Mesendoderm (in vitro differentiated cells): ENCODE data around the gene MAP7D1. TPM values are rescaled to one million over a fixed set of nuclear protein-coding genes. Genes with fewer than 3 reads are reported as not detected.
A peak's percentile ranks its signal among the peaks of the same experiment; 100 is the strongest.

Source experiments
- DNase-seq: peaks from one replicate; pipeline ENCODE4 v3.0.0; 2013
- H2AK5ac ChIP-seq: 2 replicates; pipeline ENCODE4 v1.6.1; 2013; ENCODE audit warnings: low read length, inconsistent platforms
- H2BK120ac ChIP-seq: 2 replicates; pipeline ENCODE4 v1.6.1; 2013; ENCODE audit warnings: low read depth, mild to moderate bottlenecking, low read length, moderate library complexity, mixed read lengths
- H2BK15ac ChIP-seq: replicated peaks from 2 replicates; pipeline ENCODE4 v1.6.1; 2013; ENCODE audit warnings: low read depth, mild to moderate bottlenecking, moderate library complexity
- H2BK5ac ChIP-seq: 2 replicates; pipeline ENCODE4 v1.6.1; 2013; ENCODE audit warnings: low read length, inconsistent platforms
- H3K18ac ChIP-seq: 2 replicates; pipeline ENCODE4 v1.6.1; 2013; ENCODE audit warnings: mild to moderate bottlenecking, low read length, mixed read lengths
- H3K23ac ChIP-seq: one replicate; pipeline ENCODE4 v1.6.1; 2013; ENCODE audit warnings: low read length
- H3K27ac ChIP-seq: 2 replicates; pipeline ENCODE4 v1.5.1; 2013; ENCODE audit warnings: low read depth, mild to moderate bottlenecking, inconsistent platforms, low read length, moderate library complexity
- H3K27me3 ChIP-seq: 2 replicates; pipeline ENCODE4 v1.6.1; 2013; ENCODE audit warnings: low read length, control low read depth, mild to moderate bottlenecking, inconsistent platforms; ENCODE audit not compliant: insufficient read depth, poor library complexity
- H3K36me3 ChIP-seq: 2 replicates; pipeline ENCODE4 v1.6.1; 2013; ENCODE audit warnings: low read length, inconsistent platforms; ENCODE audit not compliant: control insufficient read depth, insufficient read depth
- H3K4ac ChIP-seq: one replicate; pipeline ENCODE4 v1.6.1; 2013; ENCODE audit warnings: low read depth, mild to moderate bottlenecking, low read length, moderate library complexity
- H3K4me1 ChIP-seq: 2 replicates; pipeline ENCODE4 v1.6.1; 2013; ENCODE audit warnings: low read depth, low read length, inconsistent platforms; ENCODE audit not compliant: control insufficient read depth
- H3K4me2 ChIP-seq: 2 replicates; pipeline ENCODE4 v1.6.1; 2013; ENCODE audit warnings: low read length
- H3K4me3 ChIP-seq: 2 replicates; pipeline ENCODE4 v1.5.1; 2013; ENCODE audit warnings: mild to moderate bottlenecking, low read length
- H3K56ac ChIP-seq: one replicate; pipeline ENCODE4 v1.6.1; 2013; ENCODE audit warnings: low read length
- H3K79me1 ChIP-seq: 2 replicates; pipeline ENCODE4 v1.6.1; 2013; ENCODE audit warnings: low read length, inconsistent platforms
- H3K79me2 ChIP-seq: 2 replicates; pipeline ENCODE4 v1.6.1; 2013; ENCODE audit warnings: mild to moderate bottlenecking, low read length; ENCODE audit not compliant: control insufficient read depth, insufficient read depth
- H3K9ac ChIP-seq: 2 replicates; pipeline ENCODE4 v1.6.1; 2013; ENCODE audit warnings: low read length, inconsistent platforms
- H4K5ac ChIP-seq: one replicate; pipeline ENCODE4 v1.6.1; 2013; ENCODE audit warnings: low read length
- H4K8ac ChIP-seq: one replicate; pipeline ENCODE4 v1.6.1; 2013; ENCODE audit warnings: low read depth, mild to moderate bottlenecking, control low read depth, low read length, moderate library complexity
- WGBS: extraction: QIAGEN DNeasy Blood & Tissue Kit; methylation state at CpG from one replicate; pipeline ENCODE4 v1.1.7; 2013; ENCODE audit warnings: low lambda C conversion rate, missing lambda C conversion rate; ENCODE audit not compliant: insufficient coverage; ENCODE audit errors: extremely low coverage; 5-methylcytosine and 5-hydroxymethylcytosine counted together
- polyA plus RNA-seq, 2 experiments: library from polyadenylated mRNA; stranded (reverse); fragments of 200-250 nt; gene quantifications; one replicate each; pipeline ENCODE4 v1.2.3, GENCODE V29; 2013

The MAP7D1 gene
- 38.9 TPM for polyA plus RNA-seq (2013, experiment 1 of 2)
- polyA plus RNA-seq (2013, experiment 2 of 2): 40.0 TPM

GRCh38 chr1:36155408-36156328 lies at the start of gene MAP7D1:
TSS of gene MAP7D1 (plus strand) at chr1:36156160. CDS start at chr1:36156418, 258 bp downstream.
- Histone ChIP-seq H2BK15ac (no peak within 1 kb of the TSS), H3K27me3 (no peaks in the 10 kb centered on the region), H3K4me2 (peak within 1 kb of the TSS; percentile 90), H3K79me1 (peaks cover 21% of the 10 kb centered on the region), H3K56ac (peak within 1 kb of the TSS; percentile 95), H3K9ac (peak within 1 kb of the TSS; percentile 95), H2AK5ac (peak within 1 kb of the TSS; percentile 9), H3K18ac (peak within 1 kb of the TSS; percentile 98), H4K8ac (no peak within 1 kb of the TSS), H2BK5ac (peak within 1 kb of the TSS; percentile 54), H3K4me3 (peak within 1 kb of the TSS; percentile 64), H3K23ac (peak within 1 kb of the TSS; percentile 84), H2BK120ac (peak within 1 kb of the TSS; percentile 93), H3K4ac (peak within 1 kb of the TSS; percentile 99), H3K36me3 (peaks cover 2% of the 10 kb centered on the region), H4K5ac (no peak within 1 kb of the TSS), H3K4me1 (peaks cover 21% of the 10 kb centered on the region), H3K27ac (peak within 1 kb of the TSS; percentile 89), H3K79me2 (peaks cover 33% of the 10 kb centered on the region)
- WGBS: no CpG with 5 or more reads among the region's 88 CpGs
- DNase-seq: peak; percentile 82

DNA sequence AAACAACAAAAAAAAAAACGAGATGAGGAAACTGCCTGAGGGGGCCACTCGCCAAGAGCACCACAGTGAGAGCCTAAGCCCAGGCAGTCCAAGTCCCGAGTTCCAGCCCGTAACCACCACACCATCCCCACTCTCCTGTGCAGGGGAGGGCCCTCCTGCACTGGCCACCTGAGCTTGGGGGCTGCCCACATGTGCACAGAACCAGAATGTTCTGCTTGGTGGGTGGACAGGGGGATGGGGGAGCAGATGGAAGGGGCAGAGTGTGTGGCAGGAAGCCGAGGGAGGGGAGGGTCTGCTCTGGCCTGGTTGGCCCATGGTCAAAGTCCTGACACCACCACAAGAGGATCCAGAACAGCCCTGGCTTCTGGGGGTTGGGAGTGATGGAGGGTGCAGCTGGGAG lies 49.7 kb upstream of the MAP7D1 start:
- Histone ChIP-seq H3K9ac (no peak overlapping the region), H4K5ac (no peak overlapping the region), H3K4me2 (no peak overlapping the region), H3K27me3 (no peaks in the 10 kb centered on the region), H3K4ac (no peak overlapping the region), H3K36me3 (no peaks in the 10 kb centered on the region), H2BK15ac (no peak overlapping the region), H4K8ac (no peak overlapping the region), H2AK5ac (no peak overlapping the region), H2BK5ac (no peak overlapping the region), H3K4me1 (no peaks in the 10 kb centered on the region), H3K4me3 (no peak overlapping the region), H3K79me2 (no peaks in the 10 kb centered on the region), H3K27ac (no peak overlapping the region), H2BK120ac (no peak overlapping the region), H3K56ac (no peak overlapping the region), H3K23ac (no peak overlapping the region), H3K79me1 (no peaks in the 10 kb centered on the region), H3K18ac (no peak overlapping the region)
- no peak for DNase-seq
- WGBS: no CpG with 5 or more reads among the region's 5 CpGs

DNA sequence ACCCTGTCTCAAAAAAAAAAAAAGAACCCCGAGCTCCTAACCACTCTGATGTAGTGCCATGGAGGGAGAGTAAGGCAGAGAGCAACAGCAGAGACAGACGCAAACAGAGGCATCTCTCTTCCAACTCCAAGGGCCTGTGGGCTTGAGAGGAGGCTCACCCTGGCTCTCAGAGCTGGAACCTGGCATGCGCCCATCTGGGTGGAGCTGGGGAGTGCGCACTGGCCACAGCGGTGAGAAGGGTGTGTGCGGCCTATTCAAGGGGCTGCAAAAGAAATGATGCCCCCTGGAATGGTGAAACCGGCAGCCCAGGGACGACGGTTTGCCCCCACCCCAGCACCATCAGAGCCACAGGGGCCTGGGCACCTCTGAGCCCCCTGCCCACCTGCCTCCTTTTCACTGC lies 48.6 kb upstream of the MAP7D1 start:
- Histone ChIP-seq H3K4ac (no peak overlapping the region), H2BK5ac (no peak overlapping the region), H2BK120ac (no peak overlapping the region), H4K8ac (no peak overlapping the region), H3K4me3 (no peak overlapping the region), H2BK15ac (no peak overlapping the region), H3K27me3 (no peaks in the 10 kb centered on the region), H3K23ac (no peak overlapping the region), H3K56ac (no peak overlapping the region), H3K4me1 (no peaks in the 10 kb centered on the region), H3K18ac (no peak overlapping the region), H3K79me2 (no peaks in the 10 kb centered on the region), H3K79me1 (no peaks in the 10 kb centered on the region), H2AK5ac (no peak overlapping the region), H3K36me3 (no peaks in the 10 kb centered on the region), H3K9ac (no peak overlapping the region), H4K5ac (no peak overlapping the region), H3K27ac (no peak overlapping the region), H3K4me2 (no peak overlapping the region)
- no peak for DNase-seq
- WGBS: no CpG with 5 or more reads among the region's 9 CpGs

- no peak overlapping the region for H3K4ac ChIP-seq
- H3K23ac ChIP-seq: no peak overlapping the region
- H3K79me2 ChIP-seq: no peaks in the 10 kb centered on the region
- H3K79me1 ChIP-seq: no peaks in the 10 kb centered on the region
- H3K18ac ChIP-seq: no peak overlapping the region
- no peak overlapping the region for H4K5ac ChIP-seq
- DNase-seq: no peak
- H3K4me2 ChIP-seq: no peak overlapping the region
- H3K4me3 ChIP-seq: no peak overlapping the region
- H2BK120ac ChIP-seq: no peak overlapping the region
- no CpG with 5 or more reads among the region's 14 CpGs for WGBS
- H3K9ac ChIP-seq: no peak overlapping the region
- no peak overlapping the region for H3K56ac ChIP-seq
- H2BK15ac ChIP-seq: no peak overlapping the region
- H3K27ac ChIP-seq: no peak overlapping the region
- H3K4me1 ChIP-seq: no peaks in the 10 kb centered on the region
- no peak overlapping the region for H4K8ac ChIP-seq
- no peak overlapping the region for H2BK5ac ChIP-seq
- H3K36me3 ChIP-seq: no peaks in the 10 kb centered on the region
- no peak overlapping the region for H2AK5ac ChIP-seq
- no peaks in the 10 kb centered on the region for H3K27me3 ChIP-seq
These were observed 47.6 kb upstream of the MAP7D1 start for GRCh38 chr1:36108314-36108713.

- no peaks in the 10 kb centered on the region for H3K79me1 ChIP-seq
- H3K27me3 ChIP-seq: no peaks in the 10 kb centered on the region
- H3K4ac ChIP-seq: no peak overlapping the region
- no peak overlapping the region for H3K56ac ChIP-seq
- no peak overlapping the region for H2BK15ac ChIP-seq
- H4K8ac ChIP-seq: no peak overlapping the region
- H3K9ac ChIP-seq: no peak overlapping the region
- H3K23ac ChIP-seq: no peak overlapping the region
- whole genome bisulfite sequencing: no CpG with 5 or more reads among the region's 11 CpGs
- H2AK5ac ChIP-seq: no peak overlapping the region
- H3K36me3 ChIP-seq: no peaks in the 10 kb centered on the region
- no peak overlapping the region for H3K27ac ChIP-seq
- H4K5ac ChIP-seq: no peak overlapping the region
- no peaks in the 10 kb centered on the region for H3K79me2 ChIP-seq
- no peak overlapping the region for H3K4me3 ChIP-seq
- H2BK5ac ChIP-seq: no peak overlapping the region
- no peak overlapping the region for H3K4me2 ChIP-seq
- DNase-seq: no peak
- H3K18ac ChIP-seq: no peak overlapping the region
- H2BK120ac ChIP-seq: no peak overlapping the region
- no peaks in the 10 kb centered on the region for H3K4me1 ChIP-seq
These were observed 46.8 kb upstream of the MAP7D1 start for GRCh38 chr1:36109041-36109679.
